NCI-H1436 (cell line): ENCODE results near the gene LRIT2.

ENCODE experiments used
- DNase-seq: peaks from one replicate; lab custom pipeline; 2025; lab: John Stamatoyannopoulos, UW

Gene LRIT2

DNA sequence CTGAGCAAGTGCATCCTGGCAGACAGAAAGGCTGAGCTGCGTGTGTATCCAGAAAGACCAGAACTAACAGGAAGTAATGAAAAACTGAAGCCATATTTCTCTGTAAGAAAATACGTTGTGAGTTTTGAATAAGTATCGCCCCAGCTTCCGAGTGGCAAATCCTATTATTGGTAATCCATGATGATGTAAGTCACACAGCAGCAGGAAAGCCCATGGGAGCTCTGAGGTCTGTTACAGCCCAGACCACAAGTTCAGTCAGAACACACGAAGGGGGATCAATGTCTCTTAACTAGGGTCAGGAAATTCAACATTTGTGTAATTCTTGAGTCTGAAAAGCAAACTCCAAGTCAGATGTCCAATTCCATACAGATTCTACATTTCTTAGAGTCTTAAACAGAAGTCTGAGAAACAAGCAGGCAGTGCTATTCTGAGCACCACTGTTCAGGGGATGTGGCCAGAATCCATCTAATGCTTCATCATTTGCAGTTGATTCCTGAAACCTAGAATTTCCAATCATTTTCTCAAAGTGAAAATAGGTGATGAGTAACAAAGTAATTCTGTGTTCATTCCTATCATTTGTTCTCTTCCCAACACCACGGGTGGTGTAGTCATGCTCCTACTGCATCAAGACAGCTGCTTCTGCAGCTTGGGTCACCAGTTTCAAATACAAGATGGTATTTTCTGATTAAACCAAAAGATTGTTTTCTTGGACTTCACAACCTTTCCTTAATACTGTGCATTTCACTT is at the start of gene LRIT2:
LRIT2 (minus strand) TSS at position 118 of the 747 bp plus-strand sequence; CDS start at position 94, 24 bp downstream.
- no peak for DNase-seq

GRCh38 chr10:84270708-84271107 is 45.4 kb upstream of the LRIT2 start:
- DNase-seq, result peak; percentile 80

- DNase-seq, result no peak
Measured at GRCh38 chr10:84269773-84270172, 44.4 kb upstream of the LRIT2 start.

DNA sequence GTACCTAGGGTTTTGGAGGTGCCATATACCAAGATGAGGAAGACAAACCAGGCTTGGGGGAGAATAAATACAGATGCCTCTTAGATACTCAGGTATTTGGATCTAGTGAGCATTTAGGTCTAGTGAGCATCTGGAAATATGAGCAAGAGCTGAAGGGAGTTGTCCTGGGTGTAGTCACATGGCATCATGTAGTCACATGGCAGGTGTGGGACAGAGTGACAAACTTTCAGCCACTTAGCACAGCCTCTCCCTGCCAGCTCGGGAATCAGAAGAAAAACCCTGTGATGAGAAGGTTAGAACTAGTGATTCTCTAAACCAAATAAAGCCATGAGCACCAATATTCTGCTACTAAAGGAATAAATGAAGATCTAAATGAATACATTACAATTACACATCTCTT is 43.8 kb upstream of the LRIT2 start:
- DNase-seq, result no peak

GRCh38 chr10:84267503-84268126 is 42.3 kb upstream of the LRIT2 start:
- peak; percentile 46 for DNase-seq

DNA sequence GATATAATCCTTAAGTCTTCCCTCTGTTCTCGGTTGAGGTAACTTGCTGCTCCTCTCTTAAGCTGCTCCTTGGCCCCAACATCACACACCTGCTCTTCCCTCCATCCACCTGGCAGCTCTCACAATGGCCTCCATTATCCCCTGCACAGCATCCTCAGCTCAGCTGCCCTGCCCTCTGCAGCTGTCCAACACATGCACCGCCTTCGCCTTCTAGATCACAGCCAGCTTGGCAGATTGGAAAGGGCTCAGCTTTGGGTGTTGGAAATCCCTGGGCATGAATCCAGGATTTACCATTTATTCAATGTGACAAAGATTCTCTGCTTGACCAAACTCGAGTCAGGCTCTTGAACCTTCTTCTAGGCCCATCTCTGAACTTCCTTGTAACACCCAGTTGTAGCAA is 40.1 kb upstream of the LRIT2 start:
- no peak for DNase-seq

DNA sequence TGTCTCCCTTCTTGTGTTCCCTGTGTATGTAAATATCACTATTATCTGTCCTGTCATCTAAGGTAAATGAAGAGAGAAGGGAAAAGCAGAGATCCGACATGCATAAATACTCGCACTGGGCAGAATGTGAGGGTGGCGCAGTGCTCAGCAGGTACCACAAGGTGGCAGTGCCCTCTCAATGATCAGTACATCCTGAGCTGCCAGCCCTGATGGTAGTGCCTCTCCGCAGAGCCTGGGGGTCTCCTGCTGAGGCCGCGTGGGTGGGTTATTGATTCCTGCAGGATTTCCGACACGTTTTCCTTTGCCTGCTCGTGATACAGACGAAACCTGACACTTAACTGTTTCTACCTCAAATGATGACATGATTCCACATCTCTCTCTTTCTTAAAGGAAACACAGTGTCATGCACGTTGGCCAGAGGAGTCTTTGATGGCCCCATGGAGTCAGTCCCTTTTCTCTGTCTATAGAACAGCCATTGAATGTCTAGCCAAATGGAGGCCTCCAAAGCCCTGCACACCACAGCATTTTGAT is 39.3 kb upstream of the LRIT2 start:
- DNase-seq, result peak; percentile 53

DNA sequence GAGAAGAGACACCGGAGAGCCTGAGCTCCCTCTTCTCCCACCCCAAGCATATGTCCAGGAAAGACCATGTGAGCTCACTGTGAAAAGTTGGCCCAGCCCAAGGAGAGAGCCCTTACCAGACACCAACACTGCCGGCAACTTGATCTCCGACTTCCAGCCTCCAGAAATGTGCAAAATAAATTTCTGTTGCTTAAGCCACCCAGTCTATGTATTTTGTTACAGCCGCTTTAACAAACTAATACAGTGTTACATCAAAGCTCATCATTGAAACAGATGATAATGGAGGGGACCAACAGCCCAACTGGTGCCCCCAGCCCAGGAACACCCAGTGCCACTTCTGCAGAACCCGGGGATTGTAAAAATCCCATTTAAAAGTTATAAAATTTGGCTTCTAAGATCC is 38.4 kb upstream of the LRIT2 start:
- no peak for DNase-seq

GRCh38 chr10:84262190-84262956 is 37.0 kb upstream of the LRIT2 start:
- no peak for DNase-seq

- no peak for DNase-seq
Measured at GRCh38 chr10:84261236-84261915, 36.0 kb upstream of the LRIT2 start.

DNA sequence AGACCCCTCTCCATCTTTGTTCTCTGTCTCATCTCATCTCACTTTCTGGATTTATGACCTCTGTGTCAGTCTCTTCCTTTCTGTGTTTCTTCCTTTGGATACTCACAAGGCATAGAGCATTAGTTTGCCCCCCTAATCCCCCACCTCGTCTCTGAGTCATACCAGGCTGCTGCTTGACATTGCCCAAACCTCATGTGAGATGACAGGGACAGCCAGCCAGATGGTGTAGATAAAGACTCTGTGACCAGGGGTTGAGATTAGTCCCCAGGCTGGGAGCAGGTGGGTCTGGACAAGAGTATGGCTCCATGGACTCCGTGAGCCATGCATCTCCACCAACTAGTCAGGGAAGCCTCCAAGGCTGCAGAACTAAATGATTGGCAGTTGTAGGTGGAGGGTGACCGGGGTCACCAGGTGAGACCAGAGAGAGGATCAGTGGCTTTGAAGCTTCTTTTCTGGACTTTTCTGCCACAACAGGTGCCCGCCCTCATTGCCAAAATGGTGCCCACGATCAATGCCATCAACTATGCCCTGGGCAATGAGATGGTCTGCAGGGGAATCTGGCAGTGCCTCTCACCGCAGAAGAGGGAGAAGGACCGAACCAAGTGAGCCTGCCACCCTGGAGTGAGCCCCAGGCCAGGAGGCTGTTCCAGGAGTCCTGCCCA is 32.8 kb upstream of the LRIT2 start:
- no peak for DNase-seq

DNA sequence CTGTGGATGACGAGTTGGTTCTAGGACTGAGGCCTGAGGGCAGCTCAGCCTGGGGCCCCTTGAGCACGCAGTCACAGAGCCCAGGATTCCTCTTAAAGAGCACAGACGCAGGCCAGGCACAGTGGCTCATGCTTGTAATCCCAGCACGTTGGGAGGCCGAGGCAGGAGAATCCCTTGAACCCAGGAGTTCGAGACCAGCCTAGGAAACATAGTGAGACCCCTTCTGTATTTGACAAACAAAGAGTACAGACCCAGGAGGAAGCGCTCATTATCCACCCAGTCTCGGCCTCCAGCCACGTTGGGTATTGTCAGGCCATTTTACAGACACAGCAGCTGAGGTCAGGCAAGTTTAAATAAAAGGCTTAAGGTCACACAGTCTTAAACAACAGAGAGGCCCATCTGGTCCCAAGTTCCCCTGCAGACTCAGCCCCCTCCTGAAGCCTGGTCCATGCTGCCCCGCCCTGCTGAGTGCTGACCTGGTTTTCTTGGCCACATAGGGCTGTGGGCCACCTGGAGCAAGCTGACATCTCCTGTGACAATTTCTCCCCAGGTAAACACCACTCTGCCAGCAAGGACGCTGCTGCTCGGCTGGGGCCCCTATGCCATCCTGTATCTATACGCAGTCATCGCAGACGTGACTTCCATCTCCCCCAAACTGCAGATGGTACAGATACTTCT is 32.1 kb upstream of the LRIT2 start:
- no peak for DNase-seq

DNA sequence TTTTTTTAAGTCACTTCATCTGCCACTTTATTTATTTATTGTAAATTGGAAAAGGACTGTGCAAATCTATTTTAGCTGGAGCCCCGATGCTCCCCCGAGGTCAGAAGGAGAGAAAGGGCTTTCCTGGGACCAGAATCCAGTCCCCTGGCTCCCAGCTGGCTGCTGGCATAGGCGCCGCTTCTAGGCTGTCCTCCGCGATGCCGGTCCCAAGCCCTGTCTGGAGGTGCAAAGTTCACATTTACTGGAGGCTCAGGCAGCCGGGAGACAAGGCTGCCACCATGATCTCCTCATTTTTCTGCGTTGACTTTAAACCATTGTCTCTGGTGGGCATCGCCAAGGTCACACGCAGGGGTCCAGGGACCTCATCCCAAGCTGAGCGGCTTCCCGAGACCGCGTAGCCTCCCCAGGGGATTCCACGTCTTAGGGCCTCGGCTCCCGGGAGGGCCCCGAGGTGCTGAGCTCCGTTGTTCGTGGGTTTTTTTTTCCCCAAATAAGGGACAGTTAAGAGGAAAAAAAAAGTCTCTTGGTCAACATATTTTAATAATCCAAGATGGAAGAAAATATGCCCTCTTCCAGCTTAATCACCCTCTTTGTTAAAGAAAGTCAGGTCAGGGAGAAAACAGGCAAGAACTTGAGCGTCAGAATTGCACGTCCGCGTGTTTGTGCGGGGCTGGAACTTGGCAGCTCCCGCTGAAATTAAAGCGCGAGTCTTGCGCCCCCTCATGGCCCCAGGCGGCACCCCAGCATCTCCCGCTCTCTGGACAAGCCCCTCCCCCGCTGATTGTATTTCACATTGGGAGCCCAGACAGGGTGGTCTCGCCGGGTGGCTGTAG is 31.4 kb upstream of the LRIT2 start:
- DNase-seq, result no peak

DNA sequence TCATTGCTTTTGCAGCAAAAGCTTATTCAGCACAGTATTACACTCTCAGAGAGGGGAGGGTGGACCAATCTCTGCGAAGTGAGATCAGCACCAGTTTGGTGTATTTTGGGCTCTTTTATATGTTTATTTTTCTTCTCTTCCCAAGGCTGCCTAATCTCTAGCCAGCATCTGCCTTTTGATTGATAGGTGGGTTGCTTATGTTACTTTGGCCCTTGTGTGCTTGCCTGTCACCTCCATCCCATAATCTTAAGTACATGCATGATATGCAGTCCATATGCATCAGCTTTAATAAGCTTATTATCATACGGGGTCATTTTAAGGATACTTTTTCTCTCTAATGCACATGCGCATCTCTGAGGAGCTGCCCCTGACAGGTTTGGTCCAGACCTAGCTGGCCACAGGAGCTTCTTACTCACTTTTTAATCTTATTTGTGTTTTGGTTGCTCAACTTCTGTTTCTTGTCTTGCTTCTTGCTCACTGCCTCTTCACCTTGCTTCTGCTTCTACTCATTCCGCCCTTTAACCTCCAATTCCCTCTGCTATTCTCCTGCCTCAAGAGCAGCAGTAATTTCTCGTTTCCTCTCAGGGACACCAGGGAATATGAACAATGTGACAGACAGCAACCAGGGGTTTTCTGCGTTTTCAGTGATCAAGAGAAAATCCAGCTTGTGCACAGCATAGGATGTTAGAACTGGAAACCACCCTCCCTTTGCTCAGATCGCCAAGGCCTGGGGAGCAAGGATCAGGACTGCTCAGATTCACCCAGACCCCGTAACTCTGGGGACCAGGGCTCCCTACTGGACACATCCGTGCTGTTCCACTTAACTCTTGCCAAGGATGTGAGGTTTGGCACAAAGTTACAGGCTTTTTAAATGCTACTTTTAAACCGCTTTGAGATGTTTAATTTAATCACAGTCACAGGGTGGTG is 29.5 kb upstream of the LRIT2 start:
- no peak for DNase-seq

- no peak for DNase-seq
Measured at GRCh38 chr10:84248794-84249193, 23.4 kb upstream of the LRIT2 start.

DNA sequence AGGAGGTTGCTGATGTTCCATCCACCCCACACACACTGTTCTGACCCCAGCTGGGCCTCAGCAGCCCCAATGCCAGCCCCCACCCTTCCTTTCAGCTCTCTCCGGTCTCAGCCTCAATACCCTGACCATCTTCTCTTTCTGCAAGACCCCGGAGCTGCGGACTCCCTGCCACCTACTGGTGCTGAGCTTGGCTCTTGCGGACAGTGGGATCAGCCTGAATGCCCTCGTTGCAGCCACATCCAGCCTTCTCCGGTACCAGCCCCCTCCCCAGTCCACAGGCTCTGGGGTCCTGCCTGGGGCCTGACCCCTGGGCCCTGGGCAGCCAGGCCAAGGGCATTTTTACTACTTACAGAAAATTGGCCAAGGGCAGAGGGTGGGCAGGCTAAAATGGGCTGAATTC is 22.2 kb upstream of the LRIT2 start:
- DNase-seq, result no peak

DNA sequence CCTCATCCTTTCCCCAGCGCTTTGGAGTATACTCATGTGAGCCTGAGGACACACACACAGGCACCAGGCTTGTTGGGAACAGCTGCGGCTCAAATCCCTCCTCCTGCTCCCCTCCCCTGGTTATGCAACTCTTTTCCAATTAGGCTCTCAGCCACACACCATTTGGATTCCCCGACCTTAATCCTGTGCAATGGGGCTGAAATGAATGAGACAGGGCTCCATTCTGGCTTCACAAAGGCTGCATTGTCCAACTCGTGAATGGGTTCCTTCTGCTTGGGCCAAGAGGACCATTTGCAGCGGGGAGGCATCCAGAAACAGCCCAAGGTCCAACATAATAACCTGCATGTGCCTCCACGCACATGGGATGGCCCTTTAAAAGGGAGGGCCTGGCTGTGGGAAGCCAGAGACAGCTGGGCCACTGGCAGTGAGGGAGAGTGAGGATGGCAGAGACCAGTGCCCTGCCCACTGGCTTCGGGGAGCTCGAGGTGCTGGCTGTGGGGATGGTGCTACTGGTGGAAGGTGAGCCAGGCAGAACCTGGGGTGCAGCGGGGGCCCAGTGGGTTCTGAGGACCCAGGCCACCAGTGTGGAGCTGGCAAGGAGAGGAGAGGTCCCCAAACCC is 19.4 kb upstream of the LRIT2 start, which contains the start of gene RGR:
RGR (plus strand) TSS at position 403 of the 620 bp plus-strand sequence; CDS start at position 441, 38 bp downstream.
- DNase-seq, result no peak

DNA sequence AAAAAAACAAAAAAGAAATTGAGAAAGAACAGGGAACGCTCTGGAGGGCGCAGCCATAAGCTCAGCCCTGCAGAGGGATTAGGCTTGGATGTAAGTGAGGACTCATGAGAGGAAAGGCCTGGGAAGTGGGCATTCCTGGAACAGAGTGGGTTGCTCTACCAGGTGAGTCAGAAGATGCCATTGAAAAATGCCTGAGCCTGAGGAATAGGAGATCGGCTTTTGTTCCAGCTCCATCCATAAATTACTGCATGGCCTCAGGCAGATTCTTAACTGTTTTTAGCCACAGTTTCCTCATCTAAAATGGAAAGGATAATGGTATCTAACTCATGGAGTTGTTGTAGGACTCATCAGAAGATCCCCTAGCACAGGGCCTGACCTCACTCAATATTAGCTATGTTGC is 18.4 kb upstream of the LRIT2 start:
- DNase-seq, result no peak
